ENCODE data around the gene DNMBP.

DNMBP gene

GRCh38 chr10:100009793-100010676, at the start of gene DNMBP:
DNMBP (minus strand) TSS chr10:100009947; CDS start chr10:99972124, 37,823 bp downstream.
- DNase-seq (ENCODE audit: low read depth): peak; percentile 67

GRCh38 chr10:100057948-100058347, 48.2 kb upstream of the DNMBP start:
- DNase-seq (ENCODE audit: low read depth): no peak

DNA sequence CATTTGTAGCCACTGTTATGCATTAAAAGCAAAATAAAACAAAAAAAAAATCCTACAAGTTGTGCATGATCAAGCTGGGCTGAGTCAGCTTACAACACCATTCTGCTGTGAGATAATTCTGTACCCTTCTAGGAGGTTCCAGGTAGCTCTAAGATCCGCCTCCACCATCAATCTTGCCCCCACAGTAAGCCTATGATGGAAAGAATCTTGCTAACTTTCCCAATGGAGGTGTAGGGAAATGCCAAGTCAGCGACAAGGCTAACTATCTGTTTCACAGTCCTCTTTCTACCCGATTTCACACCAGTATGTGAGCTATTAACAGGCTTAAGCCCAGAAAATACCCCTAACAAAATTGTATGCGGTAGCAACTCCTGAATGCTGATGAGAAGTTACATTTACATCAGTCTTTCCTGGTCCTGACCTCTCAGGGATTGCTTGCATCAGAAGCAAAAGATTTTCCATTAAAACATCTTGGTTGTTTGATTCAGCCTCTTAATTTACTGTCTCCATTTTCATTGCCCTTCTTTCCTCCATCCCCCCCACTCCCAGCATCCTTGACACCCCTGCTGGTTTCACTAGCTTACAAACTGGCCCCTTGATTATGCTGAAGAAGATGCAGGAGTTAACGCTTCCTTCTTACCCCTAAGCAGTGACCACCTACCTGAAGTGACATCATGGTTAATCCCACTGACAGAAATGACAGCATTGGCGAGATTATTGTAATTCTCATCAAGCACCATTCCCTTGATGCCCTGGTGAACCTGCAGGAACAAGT, 44.1 kb upstream of the DNMBP start:
- DNase-seq (ENCODE audit: low read depth): no peak

- DNase-seq (ENCODE audit: low read depth): peak; percentile 72
Measured at GRCh38 chr10:100046021-100046486, 36.3 kb upstream of the DNMBP start.

- DNase-seq (ENCODE audit: low read depth): no peak
Measured at GRCh38 chr10:100045592-100045991, 35.8 kb upstream of the DNMBP start.

DNA sequence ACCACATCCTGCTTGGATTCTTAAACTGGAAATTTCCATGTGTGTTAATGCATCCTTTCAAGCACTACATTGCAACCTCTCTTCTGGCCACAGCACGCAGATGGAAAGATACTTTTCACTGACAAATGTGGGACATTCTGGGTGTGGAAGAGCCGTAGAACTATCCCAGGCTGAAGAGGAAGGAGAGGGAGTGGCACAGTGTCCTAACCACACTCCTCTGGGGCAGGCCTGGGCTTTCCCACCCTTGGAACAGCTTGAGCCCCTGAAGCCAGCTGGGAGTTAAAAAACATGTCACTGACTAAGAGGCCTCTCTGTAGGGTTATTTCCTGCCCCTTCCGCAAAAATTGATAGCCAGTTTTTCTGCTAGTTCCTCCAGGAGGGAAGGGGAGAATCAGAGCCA, 34.0 kb upstream of the DNMBP start:
- peak; percentile 20 for DNase-seq (ENCODE audit: low read depth)

DNA sequence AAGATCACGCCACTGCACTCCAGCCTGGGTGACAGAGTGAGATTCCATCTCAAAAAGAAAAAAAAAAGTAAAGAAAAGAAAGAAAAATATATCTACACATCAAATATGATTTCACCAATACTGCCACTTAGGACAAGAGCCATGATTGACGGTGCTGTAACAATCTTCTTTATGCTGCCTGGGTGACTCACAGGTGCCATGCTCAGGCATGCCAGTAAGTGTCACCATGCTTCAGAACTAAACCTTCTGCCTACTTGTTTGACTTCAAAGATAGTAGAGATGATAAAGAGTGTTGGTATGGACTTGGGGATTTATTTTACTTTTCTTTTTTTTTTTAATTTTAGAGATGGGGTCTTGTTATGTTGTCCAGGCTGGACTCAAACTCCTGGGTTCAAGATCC, 33.6 kb upstream of the DNMBP start:
- no peak for DNase-seq (ENCODE audit: low read depth)

- no peak for DNase-seq (ENCODE audit: low read depth)
Measured at GRCh38 chr10:100041306-100042002, 31.7 kb upstream of the DNMBP start.

DNA sequence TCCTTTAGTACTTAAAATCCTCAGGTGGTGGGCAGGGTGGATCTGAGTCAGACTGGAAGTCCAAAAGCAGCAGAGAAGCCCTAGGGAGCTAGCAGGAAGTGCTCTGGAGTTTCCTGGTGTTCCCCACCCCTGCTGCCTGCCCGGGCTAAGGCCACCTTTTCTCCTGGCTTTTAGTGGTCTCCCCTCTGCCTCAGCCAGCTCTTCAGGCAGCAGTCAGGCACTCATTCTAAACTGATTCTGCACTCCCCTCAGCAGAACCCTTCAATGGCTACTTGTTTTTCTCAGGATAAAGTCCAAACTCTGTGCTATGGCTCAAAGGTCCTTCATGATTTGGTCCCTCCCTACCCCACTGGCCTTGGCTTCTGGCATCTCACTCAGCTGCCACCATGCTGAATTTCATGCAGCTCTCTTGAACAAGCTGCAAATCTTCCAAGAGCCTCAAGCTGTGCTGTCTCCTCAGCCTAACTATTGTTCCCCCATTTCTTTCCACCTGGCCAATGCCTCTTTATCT, 28.9 kb upstream of the DNMBP start:
- no peak for DNase-seq (ENCODE audit: low read depth)

- DNase-seq (ENCODE audit: low read depth): no peak
Measured at GRCh38 chr10:100037758-100038315, 28.1 kb upstream of the DNMBP start.

DNA sequence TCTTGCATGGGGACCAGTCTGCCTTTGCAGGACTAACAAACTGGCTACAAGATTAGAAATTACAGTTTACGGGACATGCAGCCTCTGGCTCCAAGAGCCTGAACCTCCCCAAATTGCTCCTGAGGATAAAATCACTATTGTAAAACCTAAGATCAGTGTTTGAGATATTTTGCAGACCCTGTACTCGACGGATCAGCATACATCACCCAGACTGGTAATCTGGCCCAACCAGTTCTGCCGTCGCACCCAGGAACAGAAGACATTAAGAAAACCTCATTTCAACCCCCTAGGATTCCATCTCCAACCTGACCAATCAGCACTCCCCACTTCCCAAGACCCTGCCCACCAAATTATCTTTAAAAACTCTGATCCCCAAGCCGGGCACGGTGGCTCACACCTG, 27.1 kb upstream of the DNMBP start:
- no peak for DNase-seq (ENCODE audit: low read depth)

DNA sequence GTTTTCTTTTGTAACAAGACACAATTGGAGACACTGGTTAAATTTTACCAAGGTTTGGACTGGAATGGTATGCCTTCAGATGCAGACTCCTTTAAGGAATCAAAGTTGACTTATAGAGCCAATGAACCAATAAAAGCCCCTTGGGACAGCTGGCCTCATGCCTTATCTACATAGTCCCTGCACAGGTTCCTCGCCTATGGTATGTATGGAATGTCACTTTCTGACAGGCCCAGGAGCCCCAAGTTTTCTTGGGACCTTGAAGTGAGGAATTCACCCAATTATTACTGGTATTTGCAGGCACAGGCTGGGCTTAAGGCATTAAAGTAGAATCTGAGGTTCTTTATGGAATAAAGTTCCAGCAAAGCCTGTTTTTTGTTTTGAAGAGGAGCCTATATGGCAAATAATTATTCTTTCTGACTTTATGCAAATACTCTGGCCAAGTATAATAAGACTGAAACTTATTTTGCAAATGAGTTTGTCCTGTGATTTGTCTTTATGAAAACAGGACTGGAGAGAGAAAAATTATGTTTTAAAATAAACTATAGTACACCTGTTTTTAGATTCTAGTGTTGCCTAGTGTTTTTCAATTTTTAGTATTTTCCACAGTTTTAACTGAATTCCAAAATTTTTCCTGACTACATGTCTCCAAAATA, 24.1 kb upstream of the DNMBP start:
- no peak for DNase-seq (ENCODE audit: low read depth)

DNA sequence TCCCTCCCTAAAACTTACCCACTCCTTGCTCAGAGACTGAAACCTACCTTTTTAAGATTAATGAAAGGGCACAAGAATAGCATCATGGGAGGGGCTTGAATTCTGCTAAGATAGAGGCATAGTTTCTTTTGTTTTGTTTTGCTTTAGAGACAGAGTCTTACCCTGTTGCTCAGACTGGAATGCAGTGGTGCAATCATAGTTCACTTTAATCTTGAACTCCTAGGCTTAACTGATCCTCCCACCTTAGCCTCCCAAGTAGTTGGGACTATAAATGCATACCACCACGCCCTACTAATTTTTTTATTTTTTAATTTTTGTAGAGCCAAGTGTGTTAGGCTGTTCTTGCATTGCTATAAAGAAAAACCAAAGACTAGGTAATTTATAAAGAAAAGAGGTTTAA, 17.7 kb upstream of the DNMBP start:
- DNase-seq (ENCODE audit: low read depth): no peak

DNA sequence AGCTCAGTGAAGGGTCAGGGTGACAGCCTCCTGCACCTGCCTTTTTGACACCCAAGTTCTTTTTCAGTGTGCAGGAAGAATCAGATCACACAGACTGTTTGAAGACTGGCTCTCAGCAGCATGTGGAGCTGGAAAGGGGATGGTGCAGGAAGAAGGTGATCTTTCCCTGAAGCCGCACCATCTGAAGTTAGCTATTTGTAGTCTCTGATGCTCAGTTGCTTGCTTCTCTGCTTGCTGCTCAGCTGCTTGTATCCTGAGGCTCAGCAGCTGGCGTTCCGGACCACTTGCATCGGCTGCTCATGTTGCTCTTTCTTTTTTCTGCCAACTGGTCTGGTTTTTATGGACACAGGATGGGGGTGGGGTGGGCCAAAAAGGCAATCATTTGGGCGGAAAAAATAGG, 15.8 kb upstream of the DNMBP start:
- no peak for DNase-seq (ENCODE audit: low read depth)

DNA sequence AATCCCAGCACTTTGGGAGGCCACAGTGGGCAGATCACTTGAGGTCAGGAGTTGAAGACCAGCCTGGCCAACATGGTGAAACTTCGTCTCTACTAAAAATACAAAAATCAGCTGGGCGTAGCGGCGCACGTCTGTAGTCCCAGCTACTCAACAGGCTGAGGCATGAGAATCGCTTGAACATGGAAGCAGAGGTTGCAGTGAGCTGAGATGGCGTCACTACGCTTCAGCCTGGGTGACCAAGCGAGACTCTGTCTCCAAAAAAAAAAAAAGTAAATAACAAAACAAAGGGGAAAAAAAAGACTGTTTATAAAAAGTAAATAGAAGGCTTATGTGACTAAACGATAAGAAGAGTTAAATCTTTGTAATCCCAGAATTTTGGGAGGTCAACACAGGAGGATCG, 15.0 kb upstream of the DNMBP start:
- DNase-seq (ENCODE audit: low read depth): no peak

DNA sequence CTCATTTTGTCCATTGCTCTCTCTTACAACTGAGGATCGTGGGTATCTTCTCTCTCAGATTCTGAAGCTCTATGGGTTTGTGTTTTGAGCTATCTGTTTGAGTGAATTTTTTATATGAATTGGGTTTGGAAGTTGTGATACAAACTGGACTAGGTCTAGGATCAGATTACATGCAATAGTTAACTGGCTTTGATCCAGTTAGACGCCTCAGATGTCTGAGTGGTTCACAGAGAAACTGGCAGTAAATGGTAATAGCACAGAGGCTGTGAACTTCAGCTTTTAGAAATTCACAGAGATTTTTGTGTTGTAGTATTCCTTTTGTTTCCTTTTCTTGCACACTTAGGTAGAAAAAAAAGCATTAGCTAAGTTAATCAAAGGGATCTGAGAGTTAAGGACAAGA, 12.7 kb upstream of the DNMBP start:
- DNase-seq (ENCODE audit: low read depth): no peak

- DNase-seq (ENCODE audit: low read depth): no peak
Measured at GRCh38 chr10:100021322-100021721, 11.6 kb upstream of the DNMBP start.

DNA sequence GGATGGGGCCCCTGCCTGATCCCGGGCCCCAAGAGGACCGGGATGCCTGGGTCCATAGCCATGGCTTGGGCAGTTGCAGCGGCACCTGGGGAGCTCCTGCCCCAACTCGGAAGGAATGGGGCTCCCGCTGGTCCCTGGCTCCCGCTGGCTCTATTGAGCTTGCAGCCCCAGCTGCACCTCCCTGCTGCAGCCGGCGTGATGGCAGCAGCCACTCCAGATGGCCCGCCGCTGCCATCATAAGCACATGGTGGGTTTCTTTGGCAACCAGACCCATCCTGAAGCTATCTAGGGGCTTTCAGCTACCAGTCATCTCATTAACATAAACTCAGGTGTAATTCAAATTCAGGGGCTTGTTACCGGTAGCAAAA, 11.1 kb upstream of the DNMBP start:
- DNase-seq (ENCODE audit: low read depth): no peak

DNA sequence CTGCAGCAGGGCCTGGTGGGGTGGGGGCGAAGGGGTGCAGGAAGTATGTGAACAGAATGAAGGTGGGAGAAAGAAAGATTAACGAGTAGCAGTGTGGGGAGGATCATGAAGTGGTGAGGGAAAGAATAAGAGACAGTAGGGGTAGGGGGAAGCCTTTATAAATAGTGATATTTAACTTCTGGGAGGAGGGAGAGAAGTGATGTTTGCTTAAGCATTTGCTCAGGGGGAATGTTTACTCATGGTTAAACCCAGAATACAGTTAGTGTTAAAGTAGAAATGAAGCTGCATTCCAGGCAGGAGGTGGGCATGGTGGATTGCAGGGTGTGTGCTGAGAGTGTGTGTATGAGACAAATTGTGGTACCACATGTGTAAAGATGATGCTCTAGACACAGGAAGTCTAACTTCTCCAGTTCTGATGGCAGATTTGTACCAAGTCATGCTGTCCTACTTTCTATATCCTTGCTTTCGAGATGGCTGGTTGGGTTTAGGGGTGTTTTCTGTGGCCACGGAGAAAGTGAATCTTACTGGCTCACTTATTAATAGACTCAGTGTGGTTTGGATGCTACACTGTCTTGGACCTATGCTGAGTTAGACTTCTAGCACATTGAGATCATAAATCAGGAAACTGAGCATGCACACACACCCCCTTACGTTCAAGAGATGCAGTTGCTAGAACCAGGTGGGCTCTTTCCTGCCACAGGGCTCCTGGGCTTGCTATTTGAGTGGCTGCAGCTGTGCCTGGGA, 10.6 kb upstream of the DNMBP start:
- DNase-seq (ENCODE audit: low read depth): no peak

- DNase-seq (ENCODE audit: low read depth): no peak
Measured at GRCh38 chr10:100019787-100020141, 10.0 kb upstream of the DNMBP start.
